ENCODE results near the gene WTAP. TPM values are rescaled to one million over a fixed set of nuclear protein-coding genes. Genes with fewer than 3 reads are reported as not detected.

WTAP gene
- total RNA-seq, 1 experiment from 2014 or later: 142 TPM

DNA sequence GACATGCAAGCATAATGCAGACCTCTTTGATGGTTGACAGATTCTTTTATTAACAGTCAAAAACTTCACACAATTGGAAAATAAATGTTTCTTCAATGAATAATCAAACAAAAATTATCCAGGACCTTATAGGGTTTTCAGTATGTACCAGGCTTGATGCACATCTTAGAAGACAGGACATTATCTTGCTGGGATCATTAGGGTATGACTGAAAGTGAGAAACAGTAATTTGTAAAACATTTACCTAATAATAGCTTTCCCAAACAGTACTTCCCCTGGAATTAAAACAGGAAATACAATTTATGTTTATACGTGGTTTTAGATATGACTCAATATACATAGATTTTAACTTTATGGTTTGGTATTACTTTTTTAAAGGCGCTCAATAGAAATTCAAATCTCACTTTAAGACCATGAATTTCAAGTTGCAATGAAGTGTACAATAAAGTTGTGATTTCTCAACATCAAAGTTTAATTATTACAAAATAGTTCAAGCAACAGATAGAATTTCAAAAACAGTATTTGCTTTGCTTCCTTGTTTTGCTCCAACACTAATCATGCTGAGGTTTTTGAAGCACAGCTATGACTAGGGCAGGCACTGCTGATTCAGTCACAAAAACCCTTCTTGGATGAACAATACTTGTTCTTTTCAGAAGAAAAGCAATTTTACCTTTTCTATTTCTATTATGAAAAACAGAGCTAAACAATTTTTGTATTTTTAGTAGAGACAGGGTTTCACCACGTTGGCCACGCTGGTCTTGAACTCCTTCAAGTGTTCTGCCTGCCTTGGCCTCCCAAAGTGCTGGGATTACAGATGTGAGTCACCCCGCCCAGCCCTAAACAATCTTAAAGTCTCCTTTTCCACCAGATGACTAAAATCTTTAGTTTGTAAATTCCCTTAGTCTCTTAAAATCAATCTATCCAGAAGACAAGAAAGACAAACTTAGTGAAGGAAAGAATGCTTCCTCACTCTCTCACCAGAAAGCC, 47.9 kb upstream of the WTAP start:
- DNase-seq (ENCODE audit: unreplicated experiment): no peak
- Mint-ChIP-seq H3K36me3 (ENCODE audit: insufficient read depth, unreplicated experiment) (peaks cover 100% of the 10 kb centered on the region), H3K4me1 (ENCODE audit: insufficient read depth, unreplicated experiment) (peaks cover 9% of the 10 kb centered on the region), H3K9me3 (ENCODE audit: unreplicated experiment) (no peaks in the 10 kb centered on the region), H3K4me3 (ENCODE audit: unreplicated experiment) (peak overlapping the region; percentile 41), H3K27me3 (ENCODE audit: insufficient read depth, unreplicated experiment) (no peaks in the 10 kb centered on the region), H3K27ac (ENCODE audit: low read depth, unreplicated experiment) (peak overlapping the region; percentile 27)
- no TSS peak for BruUV-seq (replicated peaks)
- TF ChIP-seq, protein P1, sequence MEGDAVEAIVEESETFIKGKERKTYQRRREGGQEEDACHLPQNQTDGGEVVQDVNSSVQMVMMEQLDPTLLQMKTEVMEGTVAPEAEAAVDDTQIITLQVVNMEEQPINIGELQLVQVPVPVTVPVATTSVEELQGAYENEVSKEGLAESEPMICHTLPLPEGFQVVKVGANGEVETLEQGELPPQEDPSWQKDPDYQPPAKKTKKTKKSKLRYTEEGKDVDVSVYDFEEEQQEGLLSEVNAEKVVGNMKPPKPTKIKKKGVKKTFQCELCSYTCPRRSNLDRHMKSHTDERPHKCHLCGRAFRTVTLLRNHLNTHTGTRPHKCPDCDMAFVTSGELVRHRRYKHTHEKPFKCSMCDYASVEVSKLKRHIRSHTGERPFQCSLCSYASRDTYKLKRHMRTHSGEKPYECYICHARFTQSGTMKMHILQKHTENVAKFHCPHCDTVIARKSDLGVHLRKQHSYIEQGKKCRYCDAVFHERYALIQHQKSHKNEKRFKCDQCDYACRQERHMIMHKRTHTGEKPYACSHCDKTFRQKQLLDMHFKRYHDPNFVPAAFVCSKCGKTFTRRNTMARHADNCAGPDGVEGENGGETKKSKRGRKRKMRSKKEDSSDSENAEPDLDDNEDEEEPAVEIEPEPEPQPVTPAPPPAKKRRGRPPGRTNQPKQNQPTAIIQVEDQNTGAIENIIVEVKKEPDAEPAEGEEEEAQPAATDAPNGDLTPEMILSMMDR (IDR thresholded peaks at IDR 0.05; ENCODE audit: unreplicated experiment): no peak
- intact Hi-C loops (cut with micrococcal nuclease): no loop called here
- CTCF ChIA-PET: no interaction called here
- POLR2A ChIA-PET: interaction anchor here (0.8 to 5.6 kb wide), 7 partner anchors 9 to 111 kb away, joined by 3 to 29 read pairs (median 6); partner anchors contain the start of genes MRPL18, TCP1 and WTAP

DNA sequence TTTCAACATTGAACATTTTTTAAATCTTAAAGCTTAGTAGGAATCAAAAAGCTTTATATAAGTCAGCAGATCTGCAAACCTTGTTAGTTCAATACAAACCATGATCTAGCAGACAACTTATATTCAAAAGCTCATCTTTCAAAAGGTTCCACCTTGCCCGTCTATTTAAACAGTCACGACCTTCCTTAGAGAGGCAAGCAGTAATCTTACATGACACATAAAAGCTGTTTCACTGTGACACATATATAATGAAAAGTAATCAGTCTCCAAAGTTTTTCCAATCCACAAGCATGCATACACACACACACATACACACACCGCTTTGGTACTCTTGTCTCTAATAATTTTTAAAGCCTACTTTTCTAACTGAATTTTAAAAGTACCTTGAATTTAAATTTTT, 47.2 kb upstream of the WTAP start:
- no TSS peak for BruUV-seq (replicated peaks)
- no peaks in the 10 kb centered on the region for H3K27me3 Mint-ChIP-seq (ENCODE audit: insufficient read depth, unreplicated experiment)
- peak overlapping the region; percentile 41 for H3K4me3 Mint-ChIP-seq (ENCODE audit: unreplicated experiment)
- POLR2A ChIA-PET: interaction anchor here (0.8 to 5.6 kb wide), 5 partner anchors 11 to 46 kb away, joined by 3 to 29 read pairs (median 4); partner anchors contain the start of gene WTAP
- TF ChIP-seq, protein P1 (IDR thresholded peaks at IDR 0.05; ENCODE audit: unreplicated experiment): no peak
- DNase-seq (ENCODE audit: unreplicated experiment): no peak
- H3K36me3 Mint-ChIP-seq (ENCODE audit: insufficient read depth, unreplicated experiment): peaks cover 100% of the 10 kb centered on the region
- H3K27ac Mint-ChIP-seq (ENCODE audit: low read depth, unreplicated experiment): peak overlapping the region; percentile 27
- CTCF ChIA-PET: no interaction called here
- H3K4me1 Mint-ChIP-seq (ENCODE audit: insufficient read depth, unreplicated experiment): peaks cover 9% of the 10 kb centered on the region
- intact Hi-C loops (cut with micrococcal nuclease): no loop called here
- no peaks in the 10 kb centered on the region for H3K9me3 Mint-ChIP-seq (ENCODE audit: unreplicated experiment)

GRCh38 chr6:159681191-159681880, 46.0 kb upstream of the WTAP start:
- POLR2A ChIA-PET: interaction anchor here (1.5 to 5.6 kb wide), 5 partner anchors 11 to 107 kb away, joined by 3 to 37 read pairs (median 8); partner anchors contain the start of genes SOD2 and WTAP
- no peaks in the 10 kb centered on the region for H3K9me3 Mint-ChIP-seq (ENCODE audit: unreplicated experiment)
- peaks cover 100% of the 10 kb centered on the region for H3K36me3 Mint-ChIP-seq (ENCODE audit: insufficient read depth, unreplicated experiment)
- peak overlapping the region; percentile 55 for H3K4me3 Mint-ChIP-seq (ENCODE audit: unreplicated experiment)
- TF ChIP-seq, protein P1 (IDR thresholded peaks at IDR 0.05; ENCODE audit: unreplicated experiment): no peak
- CTCF ChIA-PET: no interaction called here
- DNase-seq (ENCODE audit: unreplicated experiment): no peak
- peaks cover 9% of the 10 kb centered on the region for H3K4me1 Mint-ChIP-seq (ENCODE audit: insufficient read depth, unreplicated experiment)
- peak overlapping the region; percentile 29 for H3K27ac Mint-ChIP-seq (ENCODE audit: low read depth, unreplicated experiment)
- intact Hi-C loops (cut with micrococcal nuclease): no loop called here
- TSS peak; percentile 20 for BruUV-seq (replicated peaks)
- H3K27me3 Mint-ChIP-seq (ENCODE audit: insufficient read depth, unreplicated experiment): no peaks in the 10 kb centered on the region

DNA sequence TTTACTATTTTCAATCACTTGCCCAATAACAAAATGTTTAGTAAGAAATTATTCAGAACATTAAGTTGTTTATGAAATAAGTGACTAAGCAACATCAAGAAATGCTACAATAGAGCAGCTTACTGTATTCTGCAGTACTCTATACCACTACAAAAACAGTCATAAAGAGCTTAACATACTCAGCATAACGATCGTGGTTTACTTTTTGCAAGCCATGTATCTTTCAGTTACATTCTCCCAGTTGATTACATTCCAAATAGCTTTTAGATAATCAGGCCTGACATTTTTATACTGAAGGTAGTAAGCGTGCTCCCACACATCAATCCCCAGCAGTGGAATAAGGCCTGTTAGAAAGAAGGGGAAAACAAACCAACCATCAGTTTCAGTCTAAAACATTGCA, 45.0 kb upstream of the WTAP start:
- BruUV-seq (replicated peaks): no TSS peak
- intact Hi-C loops (cut with micrococcal nuclease): no loop called here
- H3K4me1 Mint-ChIP-seq (ENCODE audit: insufficient read depth, unreplicated experiment): peaks cover 9% of the 10 kb centered on the region
- H3K36me3 Mint-ChIP-seq (ENCODE audit: insufficient read depth, unreplicated experiment): peaks cover 100% of the 10 kb centered on the region
- ChIA-PET CTCF (interaction anchor here (0.6 to 1.1 kb wide), 5 partner anchors 27 to 500 kb away, joined by 3 to 5 read pairs (median 3); no protein-coding TSS in a partner anchor), POLR2A (interaction anchor here (1.0 to 5.6 kb wide), 9 partner anchors 10 to 106 kb away, joined by 3 to 37 read pairs (median 7); partner anchors contain the start of genes SOD2 and WTAP)
- H3K9me3 Mint-ChIP-seq (ENCODE audit: unreplicated experiment): no peaks in the 10 kb centered on the region
- DNase-seq (ENCODE audit: unreplicated experiment): no peak
- H3K27me3 Mint-ChIP-seq (ENCODE audit: insufficient read depth, unreplicated experiment): no peaks in the 10 kb centered on the region
- H3K27ac Mint-ChIP-seq (ENCODE audit: low read depth, unreplicated experiment): peak overlapping the region; percentile 46
- TF ChIP-seq, protein P1 (IDR thresholded peaks at IDR 0.05; ENCODE audit: unreplicated experiment): no peak
- H3K4me3 Mint-ChIP-seq (ENCODE audit: unreplicated experiment): peak overlapping the region; percentile 55
